Fibroblast of skin of scalp (primary cell): ENCODE results near the gene ADTRP.

Experiments used
- DNase-seq: peaks from one replicate; pipeline ENCODE4 v3.0.0-alpha.2; 2013

The ADTRP gene

GRCh38 chr6:11722805-11723631 is 55.6 kb downstream of the ADTRP start:
- DNase-seq = no peak

GRCh38 chr6:11722220-11722619 is 56.4 kb downstream of the ADTRP start:
- no peak for DNase-seq

- no peak for DNase-seq
These were observed 60.1 kb downstream of the ADTRP start for GRCh38 chr6:11718463-11718862.

DNA sequence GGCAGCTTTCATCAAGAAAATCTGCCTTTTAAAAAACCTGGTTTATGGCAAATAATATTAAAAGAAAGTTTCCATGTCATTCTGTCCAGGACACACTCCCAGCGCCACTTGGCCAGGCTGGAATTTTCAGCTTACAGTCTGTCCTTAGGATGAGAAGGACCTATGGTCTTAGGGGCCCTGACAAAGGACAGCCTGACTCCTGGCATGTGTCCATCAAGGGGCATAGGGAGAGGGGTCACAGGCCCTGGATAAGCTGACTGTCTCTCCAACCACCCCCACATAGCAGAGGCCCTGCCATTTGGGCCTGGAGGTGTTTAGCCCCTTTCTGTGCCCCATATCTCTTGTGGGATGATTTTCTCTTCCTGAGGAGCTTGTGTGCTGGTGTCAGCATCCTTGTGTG is 60.6 kb downstream of the ADTRP start:
- DNase-seq = no peak

DNA sequence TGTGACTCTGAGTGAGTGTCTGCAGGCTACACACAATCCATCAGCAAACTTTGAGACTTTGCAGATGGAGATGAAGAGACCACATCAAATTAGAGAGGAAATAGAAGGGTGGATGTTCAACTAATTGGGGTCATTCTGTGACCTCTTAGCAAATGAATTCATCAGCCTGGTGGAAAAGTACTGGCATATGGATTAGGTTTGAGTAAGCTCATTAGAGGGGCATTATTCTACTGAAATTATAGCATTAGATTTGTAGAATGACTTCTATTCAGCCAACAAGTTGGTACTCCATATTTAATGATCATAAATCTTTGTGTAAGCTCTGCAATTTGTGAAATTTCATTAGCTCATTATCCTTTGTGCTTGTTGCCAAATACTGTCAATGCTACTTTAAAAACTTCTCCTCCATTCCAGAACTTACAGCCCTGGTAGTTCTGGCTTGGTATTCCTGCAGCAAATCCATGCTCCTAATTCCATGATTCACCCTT is 63.8 kb downstream of the ADTRP start:
- no peak for DNase-seq

DNA sequence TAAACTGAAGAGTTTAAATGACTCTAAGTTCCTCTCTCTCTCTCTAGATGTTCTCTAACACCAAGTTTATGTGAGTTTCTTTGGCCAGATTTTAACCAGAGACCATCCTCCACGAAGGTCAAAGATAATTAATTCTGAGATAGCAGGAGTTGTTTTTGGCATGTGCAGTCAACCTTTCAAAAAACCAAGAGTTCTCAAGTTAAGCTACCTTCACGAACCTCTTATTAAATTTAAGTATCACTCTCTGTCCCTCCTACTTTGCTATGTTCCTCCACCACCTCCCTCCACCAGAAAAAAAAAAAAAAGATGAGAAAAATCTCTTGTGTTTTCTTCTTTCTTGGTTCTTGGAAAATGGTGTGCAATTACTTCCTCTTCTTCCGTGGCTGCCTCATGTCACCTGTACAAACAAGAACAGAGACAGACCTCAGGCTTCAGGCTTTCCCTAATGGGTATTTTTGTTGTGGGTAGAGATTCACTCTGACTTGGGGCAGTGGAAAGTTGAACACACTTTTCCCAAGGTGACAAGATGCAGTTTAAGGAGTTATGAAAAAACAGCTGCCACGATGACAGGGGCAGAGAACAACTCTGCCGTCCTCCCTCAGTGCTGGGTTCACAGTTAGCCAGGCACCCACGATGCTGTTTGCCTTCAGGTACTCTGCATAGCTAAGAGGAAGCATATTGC is 64.3 kb downstream of the ADTRP start:
- no peak for DNase-seq

- peak; percentile 20 for DNase-seq
These were observed 65.8 kb downstream of the ADTRP start for GRCh38 chr6:11712760-11713159.

- no peak for DNase-seq
These were observed 66.5 kb downstream of the ADTRP start for GRCh38 chr6:11711984-11712711.

GRCh38 chr6:11711003-11711983 is 67.3 kb downstream of the ADTRP start:
- peak; percentile 35 for DNase-seq

DNA sequence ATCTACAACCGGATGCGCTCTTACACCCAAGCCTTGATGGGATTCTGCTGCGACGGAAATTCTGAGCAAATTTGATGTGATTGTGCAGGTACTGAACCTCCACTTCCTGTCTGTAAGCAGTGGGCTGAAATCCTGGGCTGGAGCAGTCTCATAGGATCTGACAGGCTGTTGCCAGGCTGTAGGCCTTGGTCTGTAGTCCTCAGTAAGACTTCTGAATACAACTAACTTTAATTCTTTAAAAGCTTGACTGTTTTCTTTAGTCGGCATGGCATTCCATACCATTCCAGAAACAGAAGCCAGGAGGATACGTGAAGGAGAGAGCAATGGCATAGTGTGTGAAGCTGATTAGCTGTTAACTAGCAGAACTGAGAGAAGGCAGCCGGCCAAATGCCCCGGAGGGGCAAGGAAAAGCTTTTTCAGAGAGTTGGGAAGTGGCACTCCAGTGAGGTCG is 68.3 kb downstream of the ADTRP start:
- peak; percentile 39 for DNase-seq

GRCh38 chr6:11706171-11706570 is 72.4 kb downstream of the ADTRP start:
- no peak for DNase-seq

DNA sequence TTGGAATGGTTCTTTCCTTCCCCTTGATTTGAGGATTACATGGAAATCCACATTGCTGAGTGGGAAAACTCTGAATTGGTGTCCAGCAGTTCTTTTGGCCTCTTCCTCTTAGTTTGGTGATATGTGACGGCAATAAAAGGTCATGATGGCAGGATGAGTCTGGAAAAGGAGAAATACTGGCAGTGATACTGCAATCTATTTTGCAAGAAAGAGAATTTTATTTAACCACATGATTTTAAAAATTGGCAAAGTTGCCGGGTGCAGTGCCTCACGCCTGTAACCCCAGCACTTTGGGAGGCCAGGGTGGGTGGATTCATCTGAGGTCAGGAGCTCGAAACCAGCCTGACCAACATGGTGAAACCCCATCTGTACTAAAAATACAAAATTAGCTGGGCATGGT is 73.1 kb downstream of the ADTRP start:
- DNase-seq = no peak

DNA sequence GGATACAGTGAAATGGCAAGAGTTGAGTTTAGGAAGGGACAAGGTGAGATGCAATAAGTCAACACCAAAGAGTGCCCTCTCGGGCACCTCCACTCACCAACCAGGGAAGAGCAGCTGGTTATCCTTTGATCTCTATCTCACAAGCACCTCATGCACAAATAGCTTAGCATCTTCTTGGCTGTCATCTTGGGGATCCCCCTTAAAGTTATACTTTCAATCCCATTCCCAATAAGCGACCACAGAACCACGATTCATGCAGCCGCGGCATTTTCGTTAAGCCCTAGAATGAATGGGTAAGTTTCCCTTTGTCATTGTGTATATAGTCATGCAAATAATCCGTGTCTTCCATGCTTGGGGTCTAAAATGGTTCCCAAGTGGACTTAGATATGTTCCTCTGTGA is 73.5 kb downstream of the ADTRP start:
- no peak for DNase-seq

DNA sequence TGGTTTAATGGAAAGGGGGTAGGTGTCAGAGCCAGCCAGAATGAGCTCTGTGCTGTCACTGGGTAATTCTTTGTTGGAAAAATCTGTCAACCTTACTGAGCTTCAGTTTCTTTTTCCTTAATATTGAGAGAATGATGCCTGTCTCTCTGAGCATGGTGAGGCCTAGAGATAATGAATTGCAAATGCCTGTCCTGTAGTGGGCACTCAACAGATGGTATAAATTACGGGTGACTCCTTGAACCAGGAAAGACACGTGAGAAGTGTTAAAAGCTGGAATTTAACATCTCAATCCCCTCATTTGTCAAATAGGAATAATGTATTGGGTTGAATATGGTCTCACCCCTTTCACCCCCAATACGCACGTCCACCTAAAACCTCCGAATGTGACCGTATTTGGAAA is 74.9 kb downstream of the ADTRP start:
- DNase-seq = no peak

DNA sequence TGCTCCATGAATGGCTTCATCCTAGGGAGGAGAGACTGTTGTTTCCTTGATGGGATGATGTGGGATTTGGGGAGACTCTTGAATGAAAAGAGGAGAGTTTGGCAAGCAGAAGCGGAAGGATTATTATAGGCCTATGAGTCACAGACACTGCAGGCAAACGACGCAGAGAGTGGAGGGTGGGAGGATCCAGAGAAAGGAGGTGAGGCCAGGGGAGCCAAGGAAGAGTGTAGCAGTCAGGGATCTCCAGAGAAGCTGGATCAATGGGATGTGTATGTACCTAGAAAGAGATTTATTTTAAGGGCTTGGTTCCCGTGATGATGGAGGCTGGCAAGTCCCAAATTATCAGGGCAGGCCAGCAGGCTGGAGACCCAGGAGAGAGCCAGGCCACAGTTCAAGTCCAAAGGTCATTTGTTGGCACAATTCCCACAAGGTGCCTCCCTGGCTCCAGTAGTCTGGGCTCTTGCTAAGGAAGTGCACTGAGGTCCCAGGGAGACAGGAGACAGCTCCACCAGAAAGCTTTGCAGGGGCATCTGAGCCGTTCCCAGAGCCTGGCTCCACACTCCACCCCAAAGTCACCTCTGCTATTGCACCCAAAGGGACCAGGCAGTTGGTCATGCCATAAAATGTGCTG is 76.0 kb downstream of the ADTRP start:
- DNase-seq = no peak

DNA sequence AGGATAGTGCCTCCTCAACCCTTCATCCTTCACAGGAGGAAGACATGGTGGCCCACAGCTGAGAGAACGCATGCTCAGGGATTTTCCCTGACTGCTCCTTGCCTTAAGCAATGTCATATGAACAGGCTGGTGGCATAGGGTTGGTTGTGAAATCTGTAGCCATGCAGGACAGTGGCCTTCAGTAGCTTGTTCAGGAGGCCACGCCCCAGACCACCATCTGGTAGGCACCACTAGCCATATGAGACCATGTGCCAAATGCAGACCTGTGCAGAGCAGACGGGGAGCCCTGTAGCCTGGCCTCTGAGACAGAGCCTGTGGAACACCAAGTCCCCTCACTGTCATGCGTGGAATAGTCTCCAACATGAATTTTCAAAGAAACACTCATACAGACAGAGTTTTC is 76.5 kb downstream of the ADTRP start:
- no peak for DNase-seq

DNA sequence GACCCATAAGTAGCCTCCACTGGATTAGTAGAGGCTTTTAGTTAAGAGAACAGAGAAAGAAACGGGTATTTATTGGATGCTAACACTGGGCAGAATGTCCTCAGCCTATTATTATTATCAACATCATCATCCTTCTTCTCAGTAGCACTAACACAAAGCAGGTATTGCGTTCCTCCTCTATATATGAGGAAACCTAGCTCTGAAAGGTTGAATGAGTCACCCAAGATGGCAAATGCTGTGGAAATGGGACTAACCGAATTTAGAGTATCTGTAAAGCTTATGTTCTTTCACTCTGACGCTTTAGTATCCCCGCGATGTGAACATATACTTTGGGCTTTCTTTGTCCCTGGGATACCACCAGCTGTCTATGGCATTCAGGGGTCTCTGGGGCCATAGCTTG is 77.0 kb downstream of the ADTRP start:
- DNase-seq = no peak

- DNase-seq = peak; percentile 78
These were observed 78.4 kb downstream of the ADTRP start for GRCh38 chr6:11700118-11700718.

GRCh38 chr6:11699576-11699975 is 79.0 kb downstream of the ADTRP start:
- DNase-seq = no peak

- DNase-seq = no peak
These were observed 85.9 kb downstream of the ADTRP start for GRCh38 chr6:11692451-11693376.
